Right lobe of liver (tissue), 4 donors: ENCODE measurements around the gene LYL1.

Experiments
- CTCF ChIP-seq, 4 donors: fragments of 200-600 bp in 3 of 4; fragments of 450-650 bp in 1 of 4; IDR thresholded peaks; one replicate each; pipeline versions ENCODE4 v1.5.1 to v1.8.0; 2016 to 2022; ENCODE audit warnings: antibody characterized with exemption in 4 of 4, mild to moderate bottlenecking in 2 of 4
- POLR2A ChIP-seq: fragments of 450-650 bp; IDR thresholded peaks from one replicate; pipeline ENCODE4 v1.6.1; 2017; ENCODE audit warnings: antibody characterized with exemption, mild to moderate bottlenecking
- donor health status: DM: no; HTN: no; CAD: no.
- donor health status: DM: no; HTN: no; CAD: no.
- donor health status: DM: no; HTN: yes; CAD: no.

GRCh38 chr19:13120031-13120430, 17.4 kb upstream of the LYL1 start:
- TF ChIP-seq CTCF (IDR thresholded peaks at IDR 0.05), result no peak
- TF ChIP-seq POLR2A, result no peak
